Activated gamma-delta T cell (primary cell): ENCODE measurements around the gene ITGA11.

ENCODE experiments used
- DNase-seq: peaks from one replicate; lab custom pipeline; 2025; lab: John Stamatoyannopoulos, UW

Gene ITGA11

GRCh38 chr15:68265081-68265480 is 166.9 kb downstream of the ITGA11 start:
- no peak for DNase-seq

GRCh38 chr15:68264282-68264681 is 167.7 kb downstream of the ITGA11 start:
- no peak for DNase-seq

- DNase-seq: no peak
These were observed 169.2 kb downstream of the ITGA11 start for GRCh38 chr15:68262514-68263356.

GRCh38 chr15:68261980-68262379 is 170.0 kb downstream of the ITGA11 start:
- DNase-seq: no peak

GRCh38 chr15:68261241-68261640 is 170.7 kb downstream of the ITGA11 start:
- DNase-seq: no peak

- DNase-seq: no peak
These were observed 172.1 kb downstream of the ITGA11 start for GRCh38 chr15:68259883-68260282.

- DNase-seq: no peak
These were observed 173.3 kb downstream of the ITGA11 start for GRCh38 chr15:68258692-68259091.

GRCh38 chr15:68256675-68257450 is 175.1 kb downstream of the ITGA11 start:
- DNase-seq: no peak

GRCh38 chr15:68252925-68253534 is 178.9 kb downstream of the ITGA11 start:
- DNase-seq: no peak

GRCh38 chr15:68249058-68249713 is 182.8 kb downstream of the ITGA11 start:
- DNase-seq: no peak
